Stimulated activated CD8-positive, alpha-beta memory T cell treated with anti-CD3 and anti-CD28 coated beads, Interleukin-15, amount 100 ng/mL, for 1 hour (primary cell): ENCODE results near the gene THAP11.
"Not testable (repeated sequence)": the region's sequence is repeated elsewhere in the genome, so short reads cannot be mapped to it uniquely, and the experiment has no call there.

Experiments used
- DNase-seq: peaks from one replicate; pipeline ENCODE4 v3.0.0-alpha.2; 2020; ENCODE audit warnings: low read depth

THAP11 gene

GRCh38 chr16:67862623-67863583 is 20.8 kb downstream of the THAP11 start:
- no peak for DNase-seq

- DNase-seq: not testable (repeated sequence)
Observed at GRCh38 chr16:67864044-67864443, 21.9 kb downstream of the THAP11 start.

- DNase-seq: no peak
Observed at GRCh38 chr16:67864594-67864993, 22.5 kb downstream of the THAP11 start.

GRCh38 chr16:67865318-67865717 is 23.2 kb downstream of the THAP11 start:
- no peak for DNase-seq

- no peak for DNase-seq
Observed at GRCh38 chr16:67868290-67868689, 26.2 kb downstream of the THAP11 start.

- no peak for DNase-seq
Observed at GRCh38 chr16:67869653-67870052, 27.5 kb downstream of the THAP11 start.

GRCh38 chr16:67871256-67871655 is 29.1 kb downstream of the THAP11 start:
- no peak for DNase-seq

GRCh38 chr16:67872131-67872630 is 30.1 kb downstream of the THAP11 start:
- no peak for DNase-seq

- DNase-seq: peak; percentile 76
Observed at GRCh38 chr16:67872631-67873434, 30.7 kb downstream of the THAP11 start, which contains the start of gene EDC4. Gene EDC4 (plus strand): TSS chr16:67873052. CDS start chr16:67873262, 210 bp downstream.

GRCh38 chr16:67873435-67874370 is 31.6 kb downstream of the THAP11 start:
- no peak for DNase-seq

GRCh38 chr16:67874372-67874771 is 32.3 kb downstream of the THAP11 start:
- DNase-seq: no peak

GRCh38 chr16:67877064-67877463 is 34.9 kb downstream of the THAP11 start:
- no peak for DNase-seq

GRCh38 chr16:67878232-67878631 is 36.1 kb downstream of the THAP11 start:
- DNase-seq: no peak

- no peak for DNase-seq
Observed at GRCh38 chr16:67878846-67879245, 36.7 kb downstream of the THAP11 start.

GRCh38 chr16:67879462-67879861 is 37.3 kb downstream of the THAP11 start:
- no peak for DNase-seq

GRCh38 chr16:67879936-67880335 is 37.8 kb downstream of the THAP11 start:
- DNase-seq: no peak

GRCh38 chr16:67880584-67880983 is 38.5 kb downstream of the THAP11 start:
- no peak for DNase-seq

GRCh38 chr16:67881621-67882161 is 39.6 kb downstream of the THAP11 start:
- no peak for DNase-seq

GRCh38 chr16:67882374-67883145 is 40.4 kb downstream of the THAP11 start:
- DNase-seq: no peak

GRCh38 chr16:67883146-67883871 is 41.2 kb downstream of the THAP11 start:
- DNase-seq: no peak
